GM23248 (cell line): ENCODE measurements around the gene UPF2.

Source experiments
- EZH2 ChIP-seq: fragments of 200-600 bp; sonication (generic); IDR thresholded peaks from 2 replicates; pipeline ENCODE4 v1.6.1; 2018; ENCODE audit warnings: antibody characterized with exemption, mild to moderate bottlenecking; ENCODE audit not compliant: insufficient read depth, poor library complexity, severe bottlenecking
- EZH2phosphoT487 ChIP-seq: fragments of 200-600 bp; sonication (generic); IDR thresholded peaks from 2 replicates; pipeline ENCODE4 v1.6.1; 2018; ENCODE audit warnings: antibody characterized with exemption, moderate library complexity, mild to moderate bottlenecking, low read depth; ENCODE audit not compliant: insufficient read depth

GRCh38 chr10:11878776-11879175 lies 163.8 kb downstream of the UPF2 start:
- TF ChIP-seq EZH2 (no peak), EZH2phosphoT487 (no peak)
